Liver (tissue), 3 donors: ENCODE results near the gene GRK5.

Experiments used
- EGR1 ChIP-seq, 2 donors: IDR thresholded peaks; 2 replicates each; pipeline ENCODE4 v1.6.1; 2016 to 2018; ENCODE audit warnings: antibody characterized with exemption in 2 of 2, low read depth in 2 of 2
- FOXA2 ChIP-seq: IDR thresholded peaks from 2 replicates; pipeline ENCODE4 v1.6.1; 2016; ENCODE audit warnings: antibody characterized with exemption
- GABPA ChIP-seq, 2 donors: IDR thresholded peaks in 1 of 2; conservative IDR thresholded peaks in 1 of 2; 2 replicates each; pipeline ENCODE4 v1.6.1; 2016; ENCODE audit warnings: antibody characterized with exemption in 2 of 2, mild to moderate bottlenecking in 1 of 2, moderate library complexity in 1 of 2
- HNF4A ChIP-seq, 2 donors: conservative IDR thresholded peaks; 2 replicates each; pipeline ENCODE4 v1.6.1; 2016; ENCODE audit warnings: antibody characterized with exemption in 2 of 2, mild to moderate bottlenecking in 2 of 2
- JUND ChIP-seq, 2 donors: IDR thresholded peaks; 2 replicates each; pipeline ENCODE4 v1.6.1; 2016; ENCODE audit warnings: antibody characterized with exemption in 2 of 2
- RAD21 ChIP-seq, 2 donors: IDR thresholded peaks; 2 replicates each; pipeline ENCODE4 v1.6.1; 2016; ENCODE audit warnings: antibody characterized with exemption in 2 of 2, mild to moderate bottlenecking in 2 of 2
- RXRA ChIP-seq, 2 donors: IDR thresholded peaks; 2 replicates each; pipeline ENCODE4 v1.6.1; 2017 to 2018; ENCODE audit warnings: antibody characterized with exemption in 2 of 2, mild to moderate bottlenecking in 1 of 2
- TAF1 ChIP-seq: conservative IDR thresholded peaks from 2 replicates; pipeline ENCODE4 v1.6.1; 2016; ENCODE audit warnings: antibody characterized with exemption, mild to moderate bottlenecking
- YY1 ChIP-seq: IDR thresholded peaks from 2 replicates; pipeline ENCODE4 v1.6.1; 2016; ENCODE audit warnings: antibody characterized with exemption, mild to moderate bottlenecking
- TF ChIP-seq, protein P1 (sequence below): fragments of 150-350 bp; IDR thresholded peaks from 2 replicates; pipeline ENCODE4 v1.5.1; 2017; ENCODE audit warnings: improper control_type of control experiment, low read depth, low read length; ENCODE audit not compliant: missing input control
- TF ChIP-seq, protein P2 (sequence below): IDR thresholded peaks from 2 replicates; pipeline ENCODE4 v1.6.1; 2016; ENCODE audit warnings: antibody characterized with exemption, mild to moderate bottlenecking
- TF ChIP-seq, protein P3 (sequence below): IDR thresholded peaks from 2 replicates; pipeline ENCODE4 v1.6.1; 2016; ENCODE audit warnings: antibody characterized with exemption
- TF ChIP-seq, protein P4 (sequence below): IDR thresholded peaks from 2 replicates; pipeline ENCODE4 v1.6.1; 2016; ENCODE audit warnings: antibody characterized with exemption
- TF ChIP-seq, protein P5 (sequence below): IDR thresholded peaks from 2 replicates; pipeline ENCODE4 v1.6.1; 2016; ENCODE audit warnings: antibody characterized with exemption
- donor health status: healthy.
- donor health status: healthy.

DNA sequence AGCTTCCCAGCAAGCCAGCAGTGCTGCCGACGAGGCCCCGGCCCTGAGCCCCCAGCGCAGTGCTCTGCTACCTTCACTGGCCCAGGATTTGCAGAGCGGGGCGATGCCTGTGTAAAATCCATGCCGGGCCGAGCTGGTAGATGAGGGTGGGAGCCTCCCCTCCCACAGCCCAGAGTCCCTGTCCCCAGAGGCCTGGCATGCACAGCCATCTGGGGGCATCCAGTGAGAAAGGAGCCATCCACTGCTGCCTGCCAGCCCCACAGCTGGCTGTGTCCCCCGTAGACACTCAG, 218.5 kb downstream of the GRK5 start:
- TF ChIP-seq TAF1 (no peak), YY1 (no peak), JUND (IDR thresholded peaks at IDR 0.05) (no peak), RAD21 (IDR thresholded peaks at IDR 0.05) (no peak), HNF4A (conservative IDR thresholded peaks at IDR 0.05) (no peak), FOXA2 (no peak), GABPA (IDR thresholded peaks at IDR 0.05 in 1 of 2, conservative IDR thresholded peaks at IDR 0.05 in 1 of 2) (no peak), EGR1 (IDR thresholded peaks at IDR 0.05; ENCODE audit: low read depth in 2 of 2) (no peak), RXRA (IDR thresholded peaks at IDR 0.05) (no peak)
- TF ChIP-seq, protein P1, sequence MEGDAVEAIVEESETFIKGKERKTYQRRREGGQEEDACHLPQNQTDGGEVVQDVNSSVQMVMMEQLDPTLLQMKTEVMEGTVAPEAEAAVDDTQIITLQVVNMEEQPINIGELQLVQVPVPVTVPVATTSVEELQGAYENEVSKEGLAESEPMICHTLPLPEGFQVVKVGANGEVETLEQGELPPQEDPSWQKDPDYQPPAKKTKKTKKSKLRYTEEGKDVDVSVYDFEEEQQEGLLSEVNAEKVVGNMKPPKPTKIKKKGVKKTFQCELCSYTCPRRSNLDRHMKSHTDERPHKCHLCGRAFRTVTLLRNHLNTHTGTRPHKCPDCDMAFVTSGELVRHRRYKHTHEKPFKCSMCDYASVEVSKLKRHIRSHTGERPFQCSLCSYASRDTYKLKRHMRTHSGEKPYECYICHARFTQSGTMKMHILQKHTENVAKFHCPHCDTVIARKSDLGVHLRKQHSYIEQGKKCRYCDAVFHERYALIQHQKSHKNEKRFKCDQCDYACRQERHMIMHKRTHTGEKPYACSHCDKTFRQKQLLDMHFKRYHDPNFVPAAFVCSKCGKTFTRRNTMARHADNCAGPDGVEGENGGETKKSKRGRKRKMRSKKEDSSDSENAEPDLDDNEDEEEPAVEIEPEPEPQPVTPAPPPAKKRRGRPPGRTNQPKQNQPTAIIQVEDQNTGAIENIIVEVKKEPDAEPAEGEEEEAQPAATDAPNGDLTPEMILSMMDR: no peak
- TF ChIP-seq, protein P2, sequence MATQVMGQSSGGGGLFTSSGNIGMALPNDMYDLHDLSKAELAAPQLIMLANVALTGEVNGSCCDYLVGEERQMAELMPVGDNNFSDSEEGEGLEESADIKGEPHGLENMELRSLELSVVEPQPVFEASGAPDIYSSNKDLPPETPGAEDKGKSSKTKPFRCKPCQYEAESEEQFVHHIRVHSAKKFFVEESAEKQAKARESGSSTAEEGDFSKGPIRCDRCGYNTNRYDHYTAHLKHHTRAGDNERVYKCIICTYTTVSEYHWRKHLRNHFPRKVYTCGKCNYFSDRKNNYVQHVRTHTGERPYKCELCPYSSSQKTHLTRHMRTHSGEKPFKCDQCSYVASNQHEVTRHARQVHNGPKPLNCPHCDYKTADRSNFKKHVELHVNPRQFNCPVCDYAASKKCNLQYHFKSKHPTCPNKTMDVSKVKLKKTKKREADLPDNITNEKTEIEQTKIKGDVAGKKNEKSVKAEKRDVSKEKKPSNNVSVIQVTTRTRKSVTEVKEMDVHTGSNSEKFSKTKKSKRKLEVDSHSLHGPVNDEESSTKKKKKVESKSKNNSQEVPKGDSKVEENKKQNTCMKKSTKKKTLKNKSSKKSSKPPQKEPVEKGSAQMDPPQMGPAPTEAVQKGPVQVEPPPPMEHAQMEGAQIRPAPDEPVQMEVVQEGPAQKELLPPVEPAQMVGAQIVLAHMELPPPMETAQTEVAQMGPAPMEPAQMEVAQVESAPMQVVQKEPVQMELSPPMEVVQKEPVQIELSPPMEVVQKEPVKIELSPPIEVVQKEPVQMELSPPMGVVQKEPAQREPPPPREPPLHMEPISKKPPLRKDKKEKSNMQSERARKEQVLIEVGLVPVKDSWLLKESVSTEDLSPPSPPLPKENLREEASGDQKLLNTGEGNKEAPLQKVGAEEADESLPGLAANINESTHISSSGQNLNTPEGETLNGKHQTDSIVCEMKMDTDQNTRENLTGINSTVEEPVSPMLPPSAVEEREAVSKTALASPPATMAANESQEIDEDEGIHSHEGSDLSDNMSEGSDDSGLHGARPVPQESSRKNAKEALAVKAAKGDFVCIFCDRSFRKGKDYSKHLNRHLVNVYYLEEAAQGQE: no peak
- TF ChIP-seq, protein P3, sequence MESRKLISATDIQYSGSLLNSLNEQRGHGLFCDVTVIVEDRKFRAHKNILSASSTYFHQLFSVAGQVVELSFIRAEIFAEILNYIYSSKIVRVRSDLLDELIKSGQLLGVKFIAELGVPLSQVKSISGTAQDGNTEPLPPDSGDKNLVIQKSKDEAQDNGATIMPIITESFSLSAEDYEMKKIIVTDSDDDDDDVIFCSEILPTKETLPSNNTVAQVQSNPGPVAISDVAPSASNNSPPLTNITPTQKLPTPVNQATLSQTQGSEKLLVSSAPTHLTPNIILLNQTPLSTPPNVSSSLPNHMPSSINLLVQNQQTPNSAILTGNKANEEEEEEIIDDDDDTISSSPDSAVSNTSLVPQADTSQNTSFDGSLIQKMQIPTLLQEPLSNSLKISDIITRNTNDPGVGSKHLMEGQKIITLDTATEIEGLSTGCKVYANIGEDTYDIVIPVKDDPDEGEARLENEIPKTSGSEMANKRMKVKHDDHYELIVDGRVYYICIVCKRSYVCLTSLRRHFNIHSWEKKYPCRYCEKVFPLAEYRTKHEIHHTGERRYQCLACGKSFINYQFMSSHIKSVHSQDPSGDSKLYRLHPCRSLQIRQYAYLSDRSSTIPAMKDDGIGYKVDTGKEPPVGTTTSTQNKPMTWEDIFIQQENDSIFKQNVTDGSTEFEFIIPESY: no peak
- TF ChIP-seq, protein P4, sequence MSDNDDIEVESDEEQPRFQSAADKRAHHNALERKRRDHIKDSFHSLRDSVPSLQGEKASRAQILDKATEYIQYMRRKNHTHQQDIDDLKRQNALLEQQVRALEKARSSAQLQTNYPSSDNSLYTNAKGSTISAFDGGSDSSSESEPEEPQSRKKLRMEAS: no peak
- TF ChIP-seq, protein P5, sequence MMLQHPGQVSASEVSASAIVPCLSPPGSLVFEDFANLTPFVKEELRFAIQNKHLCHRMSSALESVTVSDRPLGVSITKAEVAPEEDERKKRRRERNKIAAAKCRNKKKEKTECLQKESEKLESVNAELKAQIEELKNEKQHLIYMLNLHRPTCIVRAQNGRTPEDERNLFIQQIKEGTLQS: no peak
